Measurements from ENCODE around the gene FNIP1. TPM values are rescaled to one million over a fixed set of nuclear protein-coding genes. Genes with fewer than 3 reads are reported as not detected.
"Not testable (repeated sequence)": the region's sequence is repeated elsewhere in the genome, so short reads cannot be mapped to it uniquely, and the experiment has no call there.

The FNIP1 gene
- total RNA-seq, 2 experiments from 2014 or later: 24.8 to 26.1 TPM

GRCh38 chr5:131635684-131636572 is 160.9 kb downstream of the FNIP1 start:
- Mint-ChIP-seq H3K4me3 (peak overlapping the region; percentile 99), H3K4me1 (peaks cover 34% of the 10 kb centered on the region), H3K9me3 (no peaks in the 10 kb centered on the region), H3K27me3 (no peaks in the 10 kb centered on the region), H3K36me3 (ENCODE audit: low read depth) (peaks cover 7% of the 10 kb centered on the region), H3K27ac (peak overlapping the region; percentile 99)
- peak; percentile 20 for DNase-seq
- ChIA-PET CTCF (interaction anchor here (1.2 kb wide), 1 partner anchor 372 kb away, joined by 4 read pairs; no protein-coding TSS in a partner anchor), POLR2A (interaction anchor here (1.1 kb wide), 1 partner anchor 71 kb away, joined by 3 read pairs; no protein-coding TSS in a partner anchor)

GRCh38 chr5:131634996-131635683 is 161.7 kb downstream of the FNIP1 start, which contains the start of gene RAPGEF6:
Gene RAPGEF6, minus strand, starts transcription at chr5:131635229. Its CDS starts 199 bp downstream, at chr5:131635030.
- peak within 1 kb of the TSS; percentile 99 for H3K4me3 Mint-ChIP-seq
- H3K4me1 Mint-ChIP-seq: peaks cover 28% of the 10 kb centered on the region
- H3K27ac Mint-ChIP-seq: peak within 1 kb of the TSS; percentile 99
- H3K9me3 Mint-ChIP-seq: no peaks in the 10 kb centered on the region
- ChIA-PET CTCF (interaction anchor here (1.2 kb wide), 1 partner anchor 373 kb away, joined by 4 read pairs; no protein-coding TSS in a partner anchor), POLR2A (interaction anchor here (1.1 kb wide), 1 partner anchor 72 kb away, joined by 3 read pairs; no protein-coding TSS in a partner anchor)
- no peaks in the 10 kb centered on the region for H3K27me3 Mint-ChIP-seq
- H3K36me3 Mint-ChIP-seq (ENCODE audit: low read depth): peaks cover 6% of the 10 kb centered on the region
- peak; percentile 100 for DNase-seq

GRCh38 chr5:131634666-131634995 is 162.2 kb downstream of the FNIP1 start:
- H3K27me3 Mint-ChIP-seq: no peaks in the 10 kb centered on the region
- peaks cover 28% of the 10 kb centered on the region for H3K4me1 Mint-ChIP-seq
- ChIA-PET POLR2A (no interaction called here), CTCF (no interaction called here)
- peak overlapping the region; percentile 99 for H3K27ac Mint-ChIP-seq
- no peaks in the 10 kb centered on the region for H3K9me3 Mint-ChIP-seq
- H3K4me3 Mint-ChIP-seq: peak overlapping the region; percentile 99
- peak; percentile 71 for DNase-seq
- peaks cover 8% of the 10 kb centered on the region for H3K36me3 Mint-ChIP-seq (ENCODE audit: low read depth)

GRCh38 chr5:131634238-131634637 is 162.6 kb downstream of the FNIP1 start:
- ChIA-PET POLR2A (no interaction called here), CTCF (no interaction called here)
- Mint-ChIP-seq H3K4me1 (peaks cover 26% of the 10 kb centered on the region), H3K4me3 (peak overlapping the region; percentile 99), H3K27me3 (no peaks in the 10 kb centered on the region), H3K27ac (peak overlapping the region; percentile 99), H3K9me3 (no peaks in the 10 kb centered on the region), H3K36me3 (ENCODE audit: low read depth) (peaks cover 9% of the 10 kb centered on the region)
- DNase-seq: no peak

GRCh38 chr5:131633830-131634229 is 163.0 kb downstream of the FNIP1 start:
- no peaks in the 10 kb centered on the region for H3K27me3 Mint-ChIP-seq
- peak overlapping the region; percentile 99 for H3K27ac Mint-ChIP-seq
- peak overlapping the region; percentile 99 for H3K4me3 Mint-ChIP-seq
- H3K36me3 Mint-ChIP-seq (ENCODE audit: low read depth): peaks cover 13% of the 10 kb centered on the region
- CTCF ChIA-PET: interaction anchor here (0.6 kb wide), 1 partner anchor 18 kb away, joined by 3 read pairs; no protein-coding TSS in a partner anchor
- peaks cover 30% of the 10 kb centered on the region for H3K4me1 Mint-ChIP-seq
- POLR2A ChIA-PET: no interaction called here
- H3K9me3 Mint-ChIP-seq: no peaks in the 10 kb centered on the region
- DNase-seq: no peak

GRCh38 chr5:131630963-131631350 is 165.9 kb downstream of the FNIP1 start:
- ChIA-PET CTCF (interaction anchor here (1.0 to 4.5 kb wide), 5 partner anchors 10 to 180 kb away, joined by 3 to 19 read pairs (median 3); no protein-coding TSS in a partner anchor), POLR2A (no interaction called here)
- Mint-ChIP-seq H3K4me1 (peaks cover 32% of the 10 kb centered on the region), H3K27ac (no peak overlapping the region), H3K4me3 (no peak overlapping the region), H3K36me3 (ENCODE audit: low read depth) (peaks cover 21% of the 10 kb centered on the region), H3K9me3 (no peaks in the 10 kb centered on the region), H3K27me3 (no peaks in the 10 kb centered on the region)
- no peak for DNase-seq

- no peaks in the 10 kb centered on the region for H3K27me3 Mint-ChIP-seq
- no peak overlapping the region for H3K4me3 Mint-ChIP-seq
- POLR2A ChIA-PET: interaction anchor here (0.6 kb wide), 1 partner anchor 166 kb away, joined by 4 read pairs; the partner anchor contains the start of gene FNIP1
- CTCF ChIA-PET: interaction anchor here (0.6 to 4.5 kb wide), 6 partner anchors 9 to 378 kb away, joined by 3 to 19 read pairs (median 4); no protein-coding TSS in a partner anchor
- H3K9me3 Mint-ChIP-seq: no peaks in the 10 kb centered on the region
- peaks cover 24% of the 10 kb centered on the region for H3K36me3 Mint-ChIP-seq (ENCODE audit: low read depth)
- peak overlapping the region; percentile 3 for H3K27ac Mint-ChIP-seq
- no peak for DNase-seq
- peaks cover 33% of the 10 kb centered on the region for H3K4me1 Mint-ChIP-seq
Observed at GRCh38 chr5:131630208-131630962, 166.4 kb downstream of the FNIP1 start.

- H3K4me3 Mint-ChIP-seq: no peak overlapping the region
- no peaks in the 10 kb centered on the region for H3K9me3 Mint-ChIP-seq
- H3K27ac Mint-ChIP-seq: no peak overlapping the region
- peaks cover 27% of the 10 kb centered on the region for H3K36me3 Mint-ChIP-seq (ENCODE audit: low read depth)
- peaks cover 34% of the 10 kb centered on the region for H3K4me1 Mint-ChIP-seq
- ChIA-PET CTCF (interaction anchor here (1.2 to 4.5 kb wide), 2 partner anchors 12 to 39 kb away, joined by 4 to 19 read pairs; no protein-coding TSS in a partner anchor), POLR2A (no interaction called here)
- no peaks in the 10 kb centered on the region for H3K27me3 Mint-ChIP-seq
- no peak for DNase-seq
Observed at GRCh38 chr5:131628990-131629389, 167.8 kb downstream of the FNIP1 start.

- Mint-ChIP-seq H3K27me3 (no peaks in the 10 kb centered on the region), H3K4me1 (peaks cover 32% of the 10 kb centered on the region), H3K9me3 (no peaks in the 10 kb centered on the region), H3K4me3 (no peak overlapping the region), H3K27ac (no peak overlapping the region), H3K36me3 (ENCODE audit: low read depth) (peaks cover 28% of the 10 kb centered on the region)
- POLR2A ChIA-PET: no interaction called here
- no peak for DNase-seq
- CTCF ChIA-PET: no interaction called here
Observed at GRCh38 chr5:131627207-131627865, 169.5 kb downstream of the FNIP1 start.

GRCh38 chr5:131622633-131623032 is 174.2 kb downstream of the FNIP1 start:
- Mint-ChIP-seq H3K27ac (no peak overlapping the region), H3K36me3 (ENCODE audit: low read depth) (peaks cover 25% of the 10 kb centered on the region), H3K9me3 (no peaks in the 10 kb centered on the region), H3K4me1 (peaks cover 34% of the 10 kb centered on the region), H3K27me3 (no peaks in the 10 kb centered on the region), H3K4me3 (no peak overlapping the region)
- CTCF ChIA-PET: no interaction called here
- DNase-seq: no peak
- POLR2A ChIA-PET: no interaction called here

- DNase-seq, H3K4me3 Mint-ChIP-seq, H3K27ac Mint-ChIP-seq, POLR2A ChIA-PET, H3K9me3 Mint-ChIP-seq, H3K27me3 Mint-ChIP-seq: not testable (repeated sequence)
- Mint-ChIP-seq H3K4me1 (peaks cover 41% of the 10 kb centered on the region), H3K36me3 (ENCODE audit: low read depth) (peaks cover 32% of the 10 kb centered on the region)
- CTCF ChIA-PET: interaction anchor here (0.8 kb wide), 2 partner anchors 9 to 10 kb away, joined by 4 to 6 read pairs; no protein-coding TSS in a partner anchor
Observed at GRCh38 chr5:131621164-131621563, 175.7 kb downstream of the FNIP1 start.

- H3K27me3 Mint-ChIP-seq: no peaks in the 10 kb centered on the region
- H3K4me3 Mint-ChIP-seq: no peak overlapping the region
Observed at GRCh38 chr5:131619102-131619501, 177.7 kb downstream of the FNIP1 start.

More at GRCh38 chr5:131619102-131619501, 177.7 kb downstream of the FNIP1 start:
- H3K36me3 Mint-ChIP-seq (ENCODE audit: low read depth): peaks cover 39% of the 10 kb centered on the region
- no peak for DNase-seq
- POLR2A ChIA-PET: no interaction called here
- CTCF ChIA-PET: interaction anchor here (5.0 kb wide), 1 partner anchor 11 kb away, joined by 19 read pairs; no protein-coding TSS in a partner anchor
- H3K4me1 Mint-ChIP-seq: peaks cover 40% of the 10 kb centered on the region
- no peak overlapping the region for H3K27ac Mint-ChIP-seq
- H3K9me3 Mint-ChIP-seq: peaks cover 15% of the 10 kb centered on the region

All from activated CD4-positive, alpha-beta T cell treated with anti-CD3 and anti-CD28 coated beads, Interleukin-2, amount 10 ng/mL, durations not matched to agents 7 days and 5 days (primary cell).